Chondrocyte (in vitro differentiated cells): Measurements from ENCODE around the gene THADA. TPM values are rescaled to one million over a fixed set of nuclear protein-coding genes. Genes with fewer than 3 reads are reported as not detected.
A peak's percentile ranks its signal among the peaks of the same experiment; 100 is the strongest.

Experiments
- DNase-seq: peaks from one replicate; pipeline ENCODE4 v3.0.0; 2021; ENCODE audit warnings: mixed read lengths, low spot score
- H3K27ac Mint-ChIP-seq: one replicate; pipeline ENCODE4 v1.8.0; 2021; ENCODE audit warnings: mild to moderate bottlenecking, moderate library complexity, mixed read lengths; ENCODE audit not compliant: unreplicated experiment
- H3K27me3 Mint-ChIP-seq: 2 replicates; pipeline ENCODE4 v1.8.0; 2021; ENCODE audit warnings: low read depth, mixed read lengths
- H3K36me3 Mint-ChIP-seq: 2 replicates; pipeline ENCODE4 v1.8.0; 2021; ENCODE audit warnings: low read depth, mixed read lengths
- H3K4me1 Mint-ChIP-seq: 2 replicates; pipeline ENCODE4 v1.8.0; 2021; ENCODE audit warnings: low read depth, mild to moderate bottlenecking, mixed read lengths
- H3K4me3 Mint-ChIP-seq: one replicate; pipeline ENCODE4 v1.8.0; 2021; ENCODE audit warnings: mild to moderate bottlenecking, moderate library complexity, mixed read lengths; ENCODE audit not compliant: unreplicated experiment
- H3K9me3 Mint-ChIP-seq: 2 replicates; pipeline ENCODE4 v1.8.0; 2021; ENCODE audit warnings: low read depth, mixed read lengths
- long read RNA-seq: library from polyadenylated mRNA; stranded (forward); transcript quantifications from one replicate; pipeline ENCODE4 v2.0.0, GENCODE V29; 2021
- total RNA-seq: library from RNA; stranded (reverse); gene quantifications from 3 replicates; pipeline ENCODE4 v1.2.1, GENCODE V29; 2021
- TF ChIP-seq, protein P1 (sequence below): fragments of 200-600 bp; sonication (generic); IDR thresholded peaks from 2 replicates; pipeline ENCODE4 v1.5.0; 2021; ENCODE audit warnings: antibody characterized with exemption, mild to moderate bottlenecking, moderate library complexity

The THADA gene, protein sequence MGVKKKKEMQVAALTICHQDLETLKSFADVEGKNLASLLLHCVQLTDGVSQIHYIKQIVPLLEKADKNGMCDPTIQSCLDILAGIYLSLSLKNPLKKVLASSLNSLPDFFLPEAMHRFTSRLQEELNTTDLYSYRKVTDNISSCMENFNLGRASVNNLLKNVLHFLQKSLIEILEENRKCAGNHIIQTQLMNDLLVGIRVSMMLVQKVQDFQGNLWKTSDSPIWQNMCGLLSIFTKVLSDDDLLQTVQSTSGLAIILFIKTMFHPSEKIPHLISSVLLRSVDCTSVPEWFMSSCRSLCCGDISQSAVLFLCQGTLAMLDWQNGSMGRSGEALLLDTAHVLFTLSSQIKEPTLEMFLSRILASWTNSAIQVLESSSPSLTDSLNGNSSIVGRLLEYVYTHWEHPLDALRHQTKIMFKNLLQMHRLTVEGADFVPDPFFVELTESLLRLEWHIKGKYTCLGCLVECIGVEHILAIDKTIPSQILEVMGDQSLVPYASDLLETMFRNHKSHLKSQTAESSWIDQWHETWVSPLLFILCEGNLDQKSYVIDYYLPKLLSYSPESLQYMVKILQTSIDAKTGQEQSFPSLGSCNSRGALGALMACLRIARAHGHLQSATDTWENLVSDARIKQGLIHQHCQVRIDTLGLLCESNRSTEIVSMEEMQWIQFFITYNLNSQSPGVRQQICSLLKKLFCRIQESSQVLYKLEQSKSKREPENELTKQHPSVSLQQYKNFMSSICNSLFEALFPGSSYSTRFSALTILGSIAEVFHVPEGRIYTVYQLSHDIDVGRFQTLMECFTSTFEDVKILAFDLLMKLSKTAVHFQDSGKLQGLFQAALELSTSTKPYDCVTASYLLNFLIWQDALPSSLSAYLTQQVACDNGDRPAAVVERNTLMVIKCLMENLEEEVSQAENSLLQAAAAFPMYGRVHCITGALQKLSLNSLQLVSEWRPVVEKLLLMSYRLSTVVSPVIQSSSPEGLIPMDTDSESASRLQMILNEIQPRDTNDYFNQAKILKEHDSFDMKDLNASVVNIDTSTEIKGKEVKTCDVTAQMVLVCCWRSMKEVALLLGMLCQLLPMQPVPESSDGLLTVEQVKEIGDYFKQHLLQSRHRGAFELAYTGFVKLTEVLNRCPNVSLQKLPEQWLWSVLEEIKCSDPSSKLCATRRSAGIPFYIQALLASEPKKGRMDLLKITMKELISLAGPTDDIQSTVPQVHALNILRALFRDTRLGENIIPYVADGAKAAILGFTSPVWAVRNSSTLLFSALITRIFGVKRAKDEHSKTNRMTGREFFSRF (N-terminal part only)
- total RNA-seq: 23.6 to 68.0 TPM (median 28.4 TPM) in 3 replicates
- long read RNA-seq, full-length matches to known transcripts: 3 of 21 reads
- long read RNA-seq, partial matches to known transcripts: 10 of 21 reads
- long read RNA-seq, other reads (novel, unspliced or antisense): 8 of 21 reads

DNA sequence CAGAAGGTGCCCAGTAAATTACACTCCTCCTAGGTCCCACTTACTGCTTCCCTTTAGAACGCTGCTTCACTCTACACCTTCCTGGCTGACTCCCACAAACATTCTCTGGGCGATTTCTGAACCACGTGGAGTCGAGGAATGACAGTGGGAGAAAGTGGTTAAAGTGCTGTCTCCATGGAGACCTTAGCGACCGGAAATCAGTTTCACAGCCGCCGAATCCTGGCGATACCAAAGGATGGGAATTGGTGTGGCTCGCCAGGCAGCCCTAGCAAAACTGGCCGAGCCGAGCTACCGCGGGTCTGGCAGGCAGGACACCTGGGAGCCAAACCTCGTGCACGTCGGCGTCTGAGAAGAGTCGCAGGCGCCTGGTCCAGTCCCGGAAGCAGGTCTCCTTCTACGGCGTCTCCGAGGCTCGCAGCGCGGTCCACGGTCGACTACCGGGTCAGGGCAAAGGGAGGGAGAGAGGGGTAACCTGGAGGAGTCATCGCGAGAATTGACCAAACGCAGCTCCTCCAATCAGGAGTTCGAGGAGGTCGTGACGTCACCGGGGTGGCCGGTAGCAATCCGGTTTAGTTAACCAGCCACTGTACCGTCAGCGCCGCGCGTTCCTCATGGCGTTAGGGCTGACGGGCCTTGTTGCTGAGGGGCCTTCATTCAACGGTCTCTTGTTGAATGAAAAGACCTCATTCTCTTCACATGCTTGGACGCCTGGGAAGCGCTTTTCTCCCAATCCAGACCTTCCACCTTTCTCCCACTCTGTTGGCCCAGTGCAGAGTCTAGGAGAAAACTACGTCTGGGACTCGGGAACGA lies at the start of gene THADA:
TSS of gene THADA (minus strand) at position 436 of the 810 bp plus-strand sequence. CDS start 3,646 bp downstream, outside the sequence.
- peaks cover 49% of the 10 kb centered on the region for H3K4me1 Mint-ChIP-seq
- no peaks in the 10 kb centered on the region for H3K9me3 Mint-ChIP-seq
- H3K27me3 Mint-ChIP-seq: no peaks in the 10 kb centered on the region
- TF ChIP-seq, protein P1, sequence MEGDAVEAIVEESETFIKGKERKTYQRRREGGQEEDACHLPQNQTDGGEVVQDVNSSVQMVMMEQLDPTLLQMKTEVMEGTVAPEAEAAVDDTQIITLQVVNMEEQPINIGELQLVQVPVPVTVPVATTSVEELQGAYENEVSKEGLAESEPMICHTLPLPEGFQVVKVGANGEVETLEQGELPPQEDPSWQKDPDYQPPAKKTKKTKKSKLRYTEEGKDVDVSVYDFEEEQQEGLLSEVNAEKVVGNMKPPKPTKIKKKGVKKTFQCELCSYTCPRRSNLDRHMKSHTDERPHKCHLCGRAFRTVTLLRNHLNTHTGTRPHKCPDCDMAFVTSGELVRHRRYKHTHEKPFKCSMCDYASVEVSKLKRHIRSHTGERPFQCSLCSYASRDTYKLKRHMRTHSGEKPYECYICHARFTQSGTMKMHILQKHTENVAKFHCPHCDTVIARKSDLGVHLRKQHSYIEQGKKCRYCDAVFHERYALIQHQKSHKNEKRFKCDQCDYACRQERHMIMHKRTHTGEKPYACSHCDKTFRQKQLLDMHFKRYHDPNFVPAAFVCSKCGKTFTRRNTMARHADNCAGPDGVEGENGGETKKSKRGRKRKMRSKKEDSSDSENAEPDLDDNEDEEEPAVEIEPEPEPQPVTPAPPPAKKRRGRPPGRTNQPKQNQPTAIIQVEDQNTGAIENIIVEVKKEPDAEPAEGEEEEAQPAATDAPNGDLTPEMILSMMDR: no peak
- DNase-seq: peak; percentile 99
- H3K4me3 Mint-ChIP-seq: peak within 1 kb of the TSS; percentile 92
- H3K27ac Mint-ChIP-seq: peak within 1 kb of the TSS; percentile 99
- H3K36me3 Mint-ChIP-seq: peaks cover 1% of the 10 kb centered on the region

DNA sequence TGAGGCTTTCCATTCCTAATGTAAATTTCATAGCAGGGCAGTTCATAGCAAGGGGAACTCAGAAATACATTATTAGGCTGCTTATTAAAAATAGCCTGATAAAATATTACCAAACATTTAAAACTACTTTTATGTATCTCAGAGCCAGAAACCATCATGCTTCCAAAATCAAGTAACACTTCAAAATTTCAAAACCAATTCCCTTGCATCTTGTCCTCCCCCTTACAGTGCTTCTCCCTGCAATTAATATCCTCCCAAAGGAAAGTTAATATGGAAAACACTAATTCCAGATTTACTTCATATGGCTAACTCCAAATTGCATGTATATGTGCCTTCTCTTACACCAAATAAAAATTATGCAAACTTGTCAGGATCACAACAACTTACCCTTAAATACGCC lies 47.8 kb upstream of the THADA start:
- DNase-seq: no peak
- Mint-ChIP-seq H3K4me3 (no peak overlapping the region), H3K36me3 (peaks cover 1% of the 10 kb centered on the region)

DNA sequence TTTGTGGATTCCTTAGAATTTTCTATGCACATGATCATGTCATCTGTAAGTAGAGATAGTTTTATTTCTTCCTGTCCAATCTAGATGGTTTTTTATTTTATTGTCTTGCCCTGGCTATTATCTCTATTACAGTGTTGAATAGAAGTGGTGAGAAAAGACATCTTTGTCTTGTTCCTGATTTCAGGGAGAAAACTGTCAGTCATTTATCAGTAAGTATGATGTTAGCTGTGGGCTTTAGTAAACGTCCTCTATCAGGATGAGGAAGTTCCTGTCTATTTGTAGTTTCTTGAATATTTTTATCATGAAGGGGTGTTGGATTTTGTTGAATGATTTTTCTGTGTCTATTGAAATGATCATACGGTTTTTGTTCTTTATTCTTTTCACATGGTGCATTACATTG lies 46.5 kb upstream of the THADA start:
- no peak for DNase-seq
- Mint-ChIP-seq H3K4me3 (no peak overlapping the region), H3K4me1 (peaks cover 12% of the 10 kb centered on the region), H3K36me3 (peaks cover 1% of the 10 kb centered on the region), H3K27ac (no peak overlapping the region), H3K27me3 (no peaks in the 10 kb centered on the region), H3K9me3 (peaks cover 5% of the 10 kb centered on the region)
- TF ChIP-seq, protein P1: no peak

More for the DNA sequence above, 47.8 kb upstream of the THADA start:
- Mint-ChIP-seq H3K27me3 (no peaks in the 10 kb centered on the region), H3K9me3 (peaks cover 5% of the 10 kb centered on the region), H3K27ac (no peak overlapping the region), H3K4me1 (peaks cover 12% of the 10 kb centered on the region)
- TF ChIP-seq, protein P1: no peak

DNA sequence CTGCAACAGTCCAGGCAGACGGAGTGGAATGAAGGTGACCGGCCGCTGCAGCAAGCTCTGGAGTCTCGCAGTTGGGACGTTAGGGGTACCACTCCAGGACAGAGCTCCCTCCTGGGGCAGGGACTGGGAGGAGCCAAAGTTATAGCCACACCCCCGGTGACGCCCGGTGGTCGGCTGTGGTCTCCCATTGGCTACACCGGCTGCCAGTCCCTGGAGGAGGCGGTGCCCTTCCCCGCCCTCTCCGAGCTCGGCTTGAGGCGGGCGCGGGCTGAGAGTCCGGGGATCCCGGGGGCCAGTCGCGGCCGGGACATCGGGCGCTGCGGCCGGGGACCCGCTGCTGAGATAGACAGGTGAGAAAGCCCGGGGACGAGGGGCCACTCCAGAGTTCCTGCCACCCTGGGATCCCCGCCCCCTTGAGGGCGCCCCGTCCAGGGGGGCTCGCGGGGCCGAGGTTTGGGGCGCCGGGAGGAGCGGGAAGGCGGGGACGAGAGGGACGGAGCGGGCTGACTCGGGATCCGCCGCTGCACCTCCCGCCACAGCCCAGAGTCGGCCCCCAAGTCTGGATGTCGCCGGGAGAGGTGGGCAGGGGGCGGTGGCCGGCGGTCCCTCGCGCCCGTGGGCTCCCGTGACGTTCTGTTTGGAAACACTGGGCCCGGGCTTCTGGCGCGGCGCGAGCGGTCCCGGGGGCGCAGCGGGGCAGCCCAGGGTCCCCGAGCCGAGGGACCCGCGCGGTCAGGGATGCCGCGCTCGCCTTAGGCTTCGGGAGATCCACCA lies 41.4 kb upstream of the THADA start, which contains the start of gene PLEKHH2:
TSS of gene PLEKHH2 (plus strand) at position 231 of the 774 bp plus-strand sequence. CDS start 7,414 bp downstream, outside the sequence.
- H3K4me1 Mint-ChIP-seq: peaks cover 33% of the 10 kb centered on the region
- TF ChIP-seq, protein P1: peak; percentile 32
- peak; percentile 96 for DNase-seq
- peaks cover 5% of the 10 kb centered on the region for H3K9me3 Mint-ChIP-seq
- peak within 1 kb of the TSS; percentile 43 for H3K27ac Mint-ChIP-seq
- H3K4me3 Mint-ChIP-seq: peak within 1 kb of the TSS; percentile 73
- no peaks in the 10 kb centered on the region for H3K27me3 Mint-ChIP-seq
- H3K36me3 Mint-ChIP-seq: peaks cover 1% of the 10 kb centered on the region
